Hematopoietic multipotent progenitor cell treated with erythropoietin and hydrocortisone succinate and interleukin-3 and kit ligand, for 4 days (in vitro differentiated cells): Measurements from ENCODE around the gene LNPEP.
A peak's percentile ranks its signal among the peaks of the same experiment; 100 is the strongest.

Source experiments
- DNase-seq: peaks from one replicate; pipeline ENCODE4 v3.0.0-alpha.2; 2015

Gene LNPEP

DNA sequence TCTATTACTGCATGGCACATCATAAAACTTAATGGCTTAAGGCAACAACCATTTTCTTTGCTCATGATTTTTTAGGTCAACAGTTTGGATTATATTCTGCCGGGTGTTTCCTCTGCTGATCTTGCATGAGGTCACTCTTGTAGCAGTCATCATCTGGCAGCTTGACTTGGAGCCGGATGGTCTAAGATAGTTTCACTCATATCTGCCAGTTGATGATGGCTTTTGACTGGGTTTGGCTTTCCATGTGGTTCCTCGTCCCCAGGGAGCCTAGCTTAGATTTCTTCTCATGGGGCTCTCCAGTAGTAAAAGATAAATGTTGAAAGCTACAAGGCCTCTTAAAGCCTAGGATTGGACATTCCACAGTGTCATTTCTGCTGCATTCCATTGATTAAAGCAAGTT lies 27.4 kb downstream of the LNPEP start:
- DNase-seq: peak; percentile 93

DNA sequence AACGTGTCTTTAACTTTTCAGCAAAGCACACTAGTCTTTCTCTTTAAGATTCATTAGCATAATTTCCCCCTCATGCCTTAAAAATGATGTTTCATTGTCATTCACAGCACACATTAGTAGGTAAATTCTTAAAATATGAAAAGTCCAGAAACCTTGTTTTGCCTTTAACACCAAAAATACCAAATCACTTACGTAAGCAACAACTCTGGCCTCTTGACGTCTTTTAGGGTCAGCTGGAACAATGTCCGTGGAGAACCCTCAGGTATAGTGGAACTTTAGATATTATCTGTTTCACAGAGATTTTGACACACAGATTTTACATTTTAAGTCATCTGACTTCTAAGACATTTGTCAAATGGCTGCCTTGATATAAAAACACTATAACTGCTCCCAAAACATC lies 30.9 kb downstream of the LNPEP start:
- no peak for DNase-seq

DNA sequence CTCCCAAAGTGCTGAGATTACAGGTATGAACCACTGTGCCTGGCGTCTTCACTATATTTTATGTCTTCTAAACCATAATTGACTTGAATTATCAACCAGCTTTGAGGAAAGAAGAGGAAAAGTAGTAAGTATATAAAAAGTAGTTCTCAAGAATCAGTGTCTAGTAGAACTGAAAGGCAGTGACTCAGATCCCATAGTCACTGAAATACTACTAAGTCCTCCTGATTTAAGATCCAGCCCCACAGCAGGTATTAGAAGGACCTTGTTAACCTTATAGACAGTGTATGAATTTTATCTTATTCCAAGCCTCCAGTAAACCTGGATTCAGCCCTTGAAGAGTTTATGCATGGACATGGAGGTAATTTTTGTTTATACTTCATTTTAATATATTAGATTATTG lies 31.5 kb downstream of the LNPEP start:
- DNase-seq: no peak

DNA sequence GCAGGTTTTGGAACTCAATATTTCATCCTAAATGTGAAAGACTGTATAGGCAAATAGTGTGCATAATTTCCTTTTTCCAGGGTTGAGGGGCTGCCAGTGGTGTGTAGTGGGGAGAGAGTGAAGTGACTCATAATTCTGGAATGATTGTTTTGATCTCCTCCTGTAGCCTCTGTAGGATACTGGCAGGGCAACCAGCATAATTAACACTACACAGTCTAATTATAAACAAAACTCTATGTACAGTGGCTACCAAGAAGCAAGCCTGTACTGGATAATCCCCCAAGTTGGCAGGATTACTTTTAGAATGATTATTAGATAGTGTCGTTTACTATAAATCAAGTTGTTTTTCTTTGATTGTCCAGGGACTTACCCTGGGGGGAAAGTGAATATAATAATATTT lies 32.2 kb downstream of the LNPEP start:
- DNase-seq: no peak

DNA sequence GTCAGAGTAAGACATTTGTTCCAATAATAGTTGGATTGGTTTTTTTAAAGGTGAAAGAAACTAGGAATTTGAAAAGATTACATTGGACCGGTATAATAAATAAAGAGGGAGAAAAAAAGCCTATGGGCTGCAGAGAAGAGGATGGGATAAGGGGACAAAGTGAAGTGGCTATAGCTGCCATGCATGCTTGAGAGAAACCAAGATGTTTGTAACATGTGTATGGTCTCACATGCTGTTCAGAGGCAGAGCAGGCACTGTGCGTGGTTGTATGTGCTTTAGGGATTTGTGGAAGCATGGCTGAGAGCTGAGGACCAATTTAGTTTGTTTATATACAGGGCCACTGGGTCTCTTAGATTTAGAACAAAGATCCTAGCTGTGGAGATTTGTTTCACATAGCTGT lies 32.7 kb downstream of the LNPEP start:
- DNase-seq: no peak

DNA sequence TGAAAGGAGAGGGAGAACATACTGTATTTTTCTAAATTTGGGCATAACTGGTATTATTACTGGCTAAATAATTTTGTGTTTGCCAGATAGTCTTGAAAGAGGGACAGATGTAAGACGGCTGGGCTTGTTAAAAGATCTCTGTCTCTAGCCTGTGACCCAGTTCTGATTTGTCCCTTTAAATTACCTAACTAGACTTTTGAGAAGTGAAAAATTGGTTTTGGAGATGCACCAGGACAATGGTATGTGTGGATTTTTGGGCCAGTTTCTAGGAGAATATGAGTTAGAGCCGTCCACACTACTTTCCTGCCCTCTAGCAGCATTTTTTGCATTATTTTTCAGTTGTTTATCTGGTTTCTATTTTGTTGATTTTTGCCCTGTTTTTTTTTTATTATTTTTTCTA lies 33.5 kb downstream of the LNPEP start:
- DNase-seq: no peak

DNA sequence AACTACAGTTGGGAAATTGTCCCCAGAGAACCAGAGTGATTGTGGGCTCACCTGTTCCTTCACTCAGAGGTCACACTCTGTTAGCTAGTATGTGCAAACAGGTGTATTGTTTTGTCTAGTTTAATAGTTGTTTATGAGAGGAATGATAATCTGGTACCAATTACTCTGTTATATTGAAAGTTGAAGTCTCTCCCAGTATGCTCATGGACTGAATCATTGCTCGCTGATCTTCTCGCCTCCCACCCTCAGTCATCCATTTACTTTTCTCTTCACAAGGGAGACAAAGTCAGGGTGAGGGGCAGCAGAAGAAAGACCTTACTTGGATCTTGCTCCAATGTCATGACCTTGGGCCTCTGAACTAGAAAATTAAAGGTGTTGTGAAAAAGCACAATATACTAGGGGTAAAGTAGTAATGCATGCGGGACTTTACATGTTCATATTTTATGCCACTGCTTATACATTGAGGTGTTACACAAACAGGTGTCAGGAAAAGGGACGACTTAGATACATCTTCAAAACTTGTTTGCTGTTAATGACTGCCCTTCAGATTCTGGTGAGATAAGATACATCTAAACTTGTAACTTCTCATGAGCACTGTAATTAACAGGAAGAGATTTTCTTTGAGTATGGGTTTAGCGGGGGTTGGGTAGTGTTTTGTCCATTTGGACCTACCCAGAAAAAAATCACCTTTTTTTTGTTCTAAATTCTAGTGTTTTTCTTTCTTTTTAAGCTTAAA lies 36.9 kb downstream of the LNPEP start:
- DNase-seq: no peak

DNA sequence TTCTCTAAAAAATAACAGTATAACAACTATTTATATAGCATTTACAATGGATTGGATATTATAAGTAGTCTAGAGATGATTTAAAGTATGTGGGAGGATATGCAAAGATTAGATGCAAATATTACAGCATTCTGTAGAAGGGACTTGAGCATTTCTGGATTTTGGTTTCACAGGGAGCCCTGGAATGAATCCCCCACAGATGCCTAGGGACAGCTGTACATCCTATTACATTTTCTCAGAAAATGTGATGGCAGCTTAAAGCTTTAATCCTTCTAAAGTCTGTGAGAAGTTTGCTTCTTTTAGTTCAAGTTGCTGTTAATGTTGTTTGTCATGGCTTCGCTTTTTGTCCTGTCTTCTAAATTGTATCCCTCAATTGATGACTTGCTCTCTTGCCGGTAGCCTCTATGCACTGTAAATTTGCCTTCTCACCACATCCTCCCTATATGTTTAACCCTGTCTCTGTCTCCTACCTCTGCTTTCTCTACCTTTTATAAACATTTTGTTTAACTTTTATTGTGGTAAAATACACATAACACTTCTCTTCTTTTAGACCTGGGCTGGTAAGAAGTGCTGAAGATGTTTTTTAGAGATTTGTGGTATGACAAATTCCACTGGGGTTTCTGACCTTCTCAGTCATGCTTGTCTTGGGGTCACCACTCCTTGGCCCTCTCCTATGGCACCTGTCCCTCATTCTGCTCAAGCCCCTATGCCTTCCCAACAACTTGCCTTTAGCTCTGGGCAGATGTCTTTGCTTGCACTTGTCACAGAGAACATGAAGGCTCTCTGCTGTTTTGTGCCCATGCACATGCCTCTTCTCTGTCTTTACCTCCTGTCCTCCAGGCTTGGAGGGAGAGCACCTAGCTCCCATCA lies 37.9 kb downstream of the LNPEP start:
- DNase-seq: no peak

DNA sequence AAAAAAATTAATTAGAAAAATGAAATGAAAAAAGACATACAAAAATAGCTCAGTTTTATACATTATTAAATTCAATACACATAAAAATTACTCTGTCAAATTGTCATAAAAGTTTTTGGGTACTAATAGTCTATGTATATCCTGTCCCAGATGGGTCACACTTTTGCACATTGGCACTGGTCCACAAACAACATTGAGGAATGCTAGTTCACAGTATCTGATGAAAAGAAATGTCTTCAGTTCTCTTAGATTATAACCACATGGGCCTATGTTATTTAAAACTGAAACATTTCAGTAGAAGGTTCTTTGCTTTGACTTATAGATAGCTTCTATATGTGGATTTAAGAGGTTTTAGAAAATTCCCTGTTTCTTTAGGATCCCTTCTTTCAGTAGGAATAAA lies 39.8 kb downstream of the LNPEP start:
- no peak for DNase-seq

DNA sequence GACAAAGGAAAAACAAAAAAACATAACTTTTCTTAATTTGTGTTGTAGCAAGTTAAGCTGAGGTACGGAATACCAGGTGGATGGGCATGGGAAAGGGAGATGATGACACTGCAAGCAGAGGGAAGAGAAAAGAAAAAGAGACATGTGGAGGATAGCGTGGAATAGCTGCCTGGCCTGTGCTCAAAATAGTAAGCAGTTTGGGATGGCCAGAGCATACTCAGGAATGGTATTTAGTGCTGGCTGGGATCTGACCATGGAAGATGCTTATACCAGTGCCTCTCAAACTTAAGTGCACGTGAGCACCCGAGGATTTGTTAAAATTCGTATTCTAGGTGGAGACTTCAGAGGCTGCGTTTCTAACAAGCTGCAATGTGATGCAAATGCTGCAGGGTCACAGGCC lies 41.3 kb downstream of the LNPEP start:
- DNase-seq: no peak

DNA sequence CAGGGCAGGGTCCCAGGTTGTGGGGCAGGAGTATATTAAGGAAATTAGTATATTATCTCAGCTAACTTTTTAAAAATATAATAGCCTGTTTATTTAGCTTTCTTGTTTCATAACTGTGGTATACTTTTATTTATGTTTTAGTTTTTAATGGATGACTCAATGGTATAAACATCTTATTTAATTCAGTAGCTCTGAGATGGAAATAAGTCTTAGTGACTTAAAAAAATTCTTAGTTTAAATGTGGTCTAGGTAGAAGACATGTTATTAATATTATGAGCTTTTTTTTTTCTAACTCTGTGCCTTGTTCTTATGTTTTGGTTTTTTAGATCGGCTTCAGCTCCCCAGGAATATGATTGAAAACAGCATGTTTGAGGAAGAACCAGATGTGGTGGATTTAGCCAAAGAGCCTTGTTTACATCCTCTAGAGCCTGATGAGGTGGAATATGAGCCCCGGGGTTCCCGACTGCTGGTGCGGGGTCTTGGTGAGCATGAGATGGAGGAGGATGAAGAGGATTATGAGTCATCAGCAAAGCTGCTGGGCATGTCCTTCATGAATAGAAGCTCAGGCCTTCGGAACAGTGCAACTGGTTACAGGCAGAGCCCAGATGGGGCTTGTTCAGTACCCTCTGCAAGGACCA lies 43.1 kb downstream of the LNPEP start:
- DNase-seq: no peak

DNA sequence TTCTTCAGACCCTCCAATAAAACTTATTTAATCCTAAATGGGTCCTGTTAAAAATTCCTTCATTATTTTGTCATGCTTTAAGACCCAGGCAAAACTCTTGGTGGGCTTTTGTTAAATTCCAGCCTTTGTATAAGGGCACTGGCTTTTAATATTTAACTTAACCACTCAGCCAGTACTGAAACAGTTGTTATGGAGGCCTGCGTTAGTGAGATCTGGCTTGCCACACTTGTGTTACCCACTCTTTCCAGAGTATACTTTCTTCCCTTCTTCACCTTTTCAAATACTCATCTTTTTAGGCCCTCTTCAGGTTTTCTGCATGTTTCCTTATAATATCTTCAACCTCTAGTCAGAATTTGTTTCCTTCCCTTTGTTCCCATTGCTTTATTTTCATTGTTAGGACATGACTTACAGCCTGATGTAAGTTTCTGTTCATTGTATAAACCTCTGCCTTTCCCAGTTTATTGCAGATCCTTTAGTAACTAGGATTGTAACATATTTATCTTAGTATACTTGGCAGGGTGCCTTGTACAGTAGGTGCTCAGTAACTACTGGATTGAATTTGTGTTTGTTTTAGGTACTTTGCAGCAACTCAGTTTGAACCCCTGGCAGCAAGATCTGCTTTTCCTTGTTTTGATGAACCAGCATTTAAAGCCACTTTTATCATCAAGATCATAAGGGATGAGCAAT lies 48.8 kb downstream of the LNPEP start:
- DNase-seq: no peak

DNA sequence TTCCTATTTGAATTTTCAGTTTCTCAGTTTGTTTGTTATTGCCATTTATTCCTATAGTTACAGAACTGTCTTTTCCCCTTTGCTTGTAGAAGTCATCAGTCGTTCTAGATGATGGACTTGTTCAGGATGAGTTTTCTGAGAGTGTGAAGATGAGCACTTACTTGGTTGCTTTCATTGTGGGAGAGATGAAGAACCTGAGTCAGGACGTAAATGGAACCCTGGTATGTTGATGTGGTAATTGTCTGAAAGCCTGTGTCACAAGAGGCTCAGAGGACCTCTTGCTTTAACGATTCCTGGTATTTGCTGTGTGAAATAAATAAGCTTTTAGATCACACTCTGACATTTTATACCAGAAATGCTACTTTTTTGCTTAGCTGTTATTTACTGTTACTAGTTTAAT lies 50.6 kb downstream of the LNPEP start:
- no peak for DNase-seq

DNA sequence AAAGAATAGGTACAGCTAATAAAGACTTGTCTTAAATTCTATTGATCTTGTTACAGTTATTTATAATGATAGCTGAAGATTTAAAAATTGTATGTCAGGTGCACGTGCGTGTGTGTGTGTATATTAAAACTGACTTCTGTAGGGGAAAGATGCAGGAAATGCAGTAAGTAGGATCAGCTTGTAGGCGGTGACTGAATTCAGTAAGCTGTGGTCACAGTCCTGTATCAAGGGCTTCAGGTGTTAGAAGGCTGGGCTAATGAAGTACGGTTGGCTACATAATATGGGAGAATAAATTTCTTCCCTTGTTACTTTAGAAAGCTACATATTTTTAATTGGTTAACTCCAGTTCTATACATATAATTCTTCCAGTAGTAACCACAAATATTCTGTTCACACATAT lies 54.2 kb downstream of the LNPEP start:
- DNase-seq: no peak

DNA sequence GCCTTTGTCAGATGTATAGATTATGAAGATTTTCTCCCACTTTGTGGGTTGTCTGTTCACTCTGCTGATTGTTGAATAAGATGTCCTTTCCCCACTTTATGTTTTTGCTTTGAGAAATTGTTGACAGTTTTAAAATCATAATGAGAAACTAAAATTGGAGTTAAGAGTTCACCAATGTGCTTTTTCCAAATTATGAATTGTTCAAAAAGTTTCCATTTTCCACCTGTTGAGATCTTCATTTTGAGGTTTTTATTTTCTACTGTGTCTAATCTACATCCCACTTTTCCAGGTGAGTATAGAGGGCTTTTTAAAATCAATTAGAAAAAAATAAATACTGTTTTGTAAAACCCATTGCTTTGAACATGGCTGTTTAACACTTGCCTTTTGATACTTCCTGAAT lies 55.8 kb downstream of the LNPEP start:
- DNase-seq: no peak

DNA sequence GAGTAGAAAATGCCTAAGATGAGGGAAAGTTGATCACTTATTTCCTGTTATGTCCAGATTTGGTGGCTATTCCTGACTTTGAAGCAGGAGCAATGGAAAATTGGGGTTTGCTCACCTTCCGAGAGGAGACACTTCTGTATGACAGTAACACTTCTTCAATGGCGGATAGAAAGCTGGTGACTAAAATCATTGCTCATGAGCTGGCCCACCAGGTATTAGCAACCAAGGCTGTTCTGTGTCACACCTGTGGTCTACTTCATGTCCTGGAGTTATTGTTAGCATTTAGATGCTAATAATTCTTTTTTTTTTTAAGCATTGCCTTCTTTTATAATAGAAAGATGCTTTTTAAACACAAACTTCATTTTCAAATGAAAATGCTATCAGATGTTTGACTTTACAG lies 57.9 kb downstream of the LNPEP start:
- no peak for DNase-seq

DNA sequence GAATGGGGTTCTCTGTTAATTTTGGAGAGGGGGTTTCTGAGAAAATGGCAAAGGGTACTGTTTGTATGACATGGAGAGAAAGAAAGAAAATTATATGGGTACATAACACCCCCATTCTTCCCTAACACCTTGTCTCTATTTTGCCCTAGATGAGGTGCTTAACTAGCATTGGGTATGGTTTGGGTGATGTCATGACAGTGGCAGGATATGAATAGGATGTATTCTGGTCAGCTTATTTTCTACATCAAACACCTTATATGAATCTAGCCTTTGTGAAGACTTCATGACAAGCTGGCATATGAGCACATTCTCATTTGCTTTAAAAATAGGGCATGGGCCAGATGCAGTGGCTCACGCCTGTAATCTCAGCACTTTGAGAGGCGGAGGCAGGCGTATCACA lies 58.6 kb downstream of the LNPEP start:
- DNase-seq: no peak

DNA sequence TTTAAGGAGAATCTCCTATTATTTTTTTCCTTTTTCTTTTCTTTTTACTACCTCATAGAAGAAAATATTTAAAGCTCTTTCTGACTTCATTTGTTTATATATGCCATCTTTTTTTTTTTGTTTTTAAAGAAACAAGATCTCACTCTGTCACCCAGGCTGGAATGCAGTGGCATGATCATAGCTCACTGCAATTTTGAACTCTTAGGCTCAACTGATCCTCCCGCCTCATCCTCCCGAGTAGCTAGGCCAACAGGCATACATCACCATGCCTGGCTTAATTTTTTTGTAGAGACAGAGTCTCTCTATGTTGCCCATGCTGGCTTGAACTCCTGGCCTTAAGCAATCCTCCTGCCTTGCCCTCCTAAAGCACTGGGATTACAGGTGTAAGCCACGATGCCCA lies 59.5 kb downstream of the LNPEP start:
- no peak for DNase-seq

DNA sequence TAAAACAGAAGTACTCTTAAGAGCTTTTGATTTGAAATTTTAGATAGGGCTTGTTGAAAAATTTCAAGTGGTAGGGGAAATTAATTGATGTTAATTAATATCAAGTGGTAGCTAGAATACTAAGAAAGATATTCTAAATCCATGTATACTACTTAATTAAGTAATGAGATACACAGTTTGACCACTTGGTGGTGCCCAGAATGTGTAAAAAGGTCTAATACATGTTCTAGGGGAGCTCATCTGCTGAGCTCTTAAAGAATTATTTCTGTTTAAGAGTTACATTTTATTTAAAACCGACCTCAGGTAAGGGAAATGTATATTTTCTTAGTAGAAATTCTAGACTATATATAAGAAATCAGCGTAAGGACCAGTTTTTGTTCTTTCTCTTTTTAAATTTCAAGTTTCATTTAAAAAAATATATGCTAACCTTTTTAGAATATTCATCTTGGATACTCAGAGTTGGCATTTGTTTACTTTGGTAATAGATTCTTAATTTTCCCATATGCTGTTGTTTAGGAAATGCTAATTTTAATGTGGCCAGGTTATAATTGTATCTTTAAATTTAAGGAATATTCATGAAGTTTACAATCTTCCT lies 61.5 kb downstream of the LNPEP start:
- DNase-seq: peak; percentile 88

DNA sequence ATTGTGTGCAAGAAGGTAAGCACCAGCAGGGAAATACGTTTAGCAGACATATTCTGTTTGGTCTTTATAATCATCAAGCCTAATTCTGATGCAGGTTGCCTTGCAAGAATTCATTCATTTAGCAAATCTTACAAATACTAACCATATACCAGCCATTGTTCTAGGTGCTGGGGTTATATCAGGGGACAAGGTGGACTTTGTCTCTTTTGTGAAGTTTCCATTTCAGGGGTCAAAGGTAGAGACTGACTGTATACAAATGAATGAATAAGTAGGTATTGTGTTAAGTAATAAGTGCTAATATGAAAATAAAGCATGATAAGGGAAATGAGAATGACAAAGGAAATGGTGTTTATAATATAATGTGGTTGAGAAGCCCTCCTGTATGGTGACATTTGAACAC lies 64.0 kb downstream of the LNPEP start:
- no peak for DNase-seq

DNA sequence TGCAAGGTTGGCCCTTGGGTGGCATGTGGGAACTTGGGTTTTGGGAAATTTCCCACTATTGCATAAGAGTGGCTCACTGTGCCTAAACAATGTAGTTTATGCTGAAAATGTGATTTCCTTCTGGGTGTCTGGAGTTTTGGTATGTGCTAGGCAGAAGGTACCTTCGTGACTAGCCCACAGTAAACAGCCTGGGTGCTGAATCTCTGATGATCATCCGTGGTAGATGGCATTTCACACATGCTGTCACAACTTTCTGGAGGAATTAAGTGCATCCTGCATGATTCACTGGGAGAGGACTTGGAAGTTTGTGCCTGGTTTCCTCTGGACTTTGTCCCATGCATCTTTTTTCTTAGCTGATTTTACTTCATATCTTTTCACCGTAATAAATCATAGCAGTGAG lies 64.5 kb downstream of the LNPEP start:
- no peak for DNase-seq

DNA sequence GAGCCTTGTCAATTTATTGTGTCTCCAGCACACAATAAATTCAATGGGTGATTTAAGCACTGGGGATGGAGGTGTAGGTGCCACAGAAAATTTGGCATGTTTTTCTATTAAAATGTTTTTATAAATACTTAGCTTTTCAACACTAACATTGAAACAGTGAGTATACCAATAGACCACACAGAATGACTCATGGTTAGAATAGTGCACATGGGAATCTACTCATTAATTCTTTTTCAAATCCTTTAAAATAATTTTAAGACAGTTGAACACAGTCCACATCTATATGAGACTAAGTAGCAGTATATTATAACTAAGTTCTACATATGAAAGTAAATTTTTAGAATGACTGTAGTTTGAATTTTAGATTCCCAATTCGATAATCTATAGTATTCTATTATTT lies 67.1 kb downstream of the LNPEP start:
- DNase-seq: no peak

DNA sequence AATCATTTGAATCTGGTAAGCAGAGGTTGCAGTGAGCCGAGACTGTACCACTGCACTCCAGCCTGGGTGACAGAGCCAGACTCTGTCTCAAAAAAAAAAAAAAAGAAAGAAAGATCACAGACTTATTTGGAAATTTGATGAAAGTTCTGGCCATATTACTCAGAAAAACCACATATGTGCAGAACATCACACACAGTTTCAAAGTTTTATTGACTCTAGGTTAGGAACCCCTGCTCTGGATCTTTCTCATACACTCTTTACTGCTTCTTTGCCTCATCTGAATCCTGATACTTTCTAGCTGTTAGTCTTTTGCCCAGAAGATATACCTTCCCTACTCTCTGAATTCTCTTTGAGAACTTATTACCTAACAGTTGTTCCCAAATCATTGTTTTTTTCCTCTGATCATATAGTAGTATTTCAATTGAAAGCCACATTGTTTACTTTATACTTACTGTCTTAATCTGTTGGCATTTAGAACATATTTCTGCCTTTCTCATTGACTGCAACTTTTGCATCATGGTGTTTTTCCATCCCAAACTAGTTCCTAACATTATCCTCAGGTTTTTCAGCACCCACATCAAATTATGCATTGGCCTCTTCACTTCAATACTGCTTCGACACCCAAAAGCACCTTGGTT lies 68.7 kb downstream of the LNPEP start:
- no peak for DNase-seq
